HCT116 (cell line): ENCODE results near the gene PFDN5. TPM values are rescaled to one million over a fixed set of nuclear protein-coding genes. Genes with fewer than 3 reads are reported as not detected.

Source experiments
- ATAC-seq: fragments of 200-7000 bp; cut with Tn5 transposase; 2 replicates; pipeline ENCODE4 v1.9.1; 2020; ENCODE audit warnings: mild to moderate bottlenecking, moderate library complexity
- BruUV-seq: library from RNA; stranded (reverse); fragments of 400-500 nt; replicated peaks from 2 replicates; lab custom pipeline; 2021; lab: Mats Ljungman, UMichigan
- CTCF ChIA-PET: fragments of 300-600 bp; sonication (Branson Sonifier 250); formaldehyde crosslinking; loops from one replicate; lab custom pipeline; 2021; ENCODE audit warnings: antibody characterized with exemption; lab: Charles Lee
- POLR2A ChIA-PET: fragments of 300-600, 350-600 bp; sonication (Branson Sonifier 250); formaldehyde crosslinking; loops from one replicate; lab custom pipeline; 2021; ENCODE audit warnings: antibody characterized with exemption; lab: Charles Lee
- RAD21 ChIA-PET, 2 experiments: fragments of 300-600 bp; sonication (Branson Sonifier 250); formaldehyde crosslinking; loops; one replicate each; lab custom pipeline; 2023; ENCODE audit warnings: low total read pairs in 2 of 2; ENCODE audit not compliant: uncharacterized antibody in 2 of 2, unreplicated experiment in 2 of 2, low non-redundant PET in 1 of 2; lab: Charles Lee
- DNase-seq: peaks from one replicate; pipeline ENCODE4 v3.0.0-alpha.2; 2010; ENCODE audit warnings: low read depth, low spot score
- H2AFZ ChIP-seq: fragments of 200-600 bp; shearing (Covaris generic), sonication (generic); 2 replicates; pipeline ENCODE4 v1.6.1; 2017; ENCODE audit warnings: low read depth, mixed run types, mixed read lengths, antibody characterized with exemption, low read length; ENCODE audit not compliant: poor library complexity, severe bottlenecking
- H3K27ac ChIP-seq: 2 replicates; pipeline ENCODE4 v1.5.1; 2012; ENCODE audit warnings: low read depth, low read length
- H3K27me3 ChIP-seq: fragments of 200-600 bp; sonication (generic); 2 replicates; pipeline ENCODE4 v1.6.1; 2016; ENCODE audit warnings: mixed run types, low read length, mixed read lengths; ENCODE audit not compliant: insufficient read depth
- H3K36me3 ChIP-seq, 2 experiments: fragments of 200-500 bp in 1 of 2; fragments of 200-600 bp in 1 of 2; sonication (Bioruptor generic) in 1 of 2; sonication (generic) in 1 of 2; 2 replicates each; pipeline versions ENCODE4 v1.5.1 to v1.6.1; 2014 to 2016; ENCODE audit warnings: low read length in 2 of 2, inconsistent platforms in 1 of 2, mixed read lengths in 1 of 2, mixed run types in 1 of 2; ENCODE audit not compliant: insufficient read depth in 2 of 2, control insufficient read depth in 1 of 2
- H3K4me1 ChIP-seq, 2 experiments: fragments of 200-600 bp in 1 of 2; sonication (generic) in 1 of 2; 2 replicates each; pipeline versions ENCODE4 v1.5.1 to v1.6.1; 2012 to 2017; ENCODE audit warnings: low read length in 2 of 2, inconsistent platforms in 1 of 2, mild to moderate bottlenecking in 1 of 2, mixed read lengths in 1 of 2, mixed run types in 1 of 2, moderate library complexity in 1 of 2; ENCODE audit not compliant: insufficient read depth in 2 of 2, control insufficient read depth in 1 of 2
- H3K4me2 ChIP-seq: fragments of 200-600 bp; sonication (generic); 2 replicates; pipeline ENCODE4 v1.6.1; 2017; ENCODE audit warnings: mixed run types, low read length, mixed read lengths
- H3K4me3 ChIP-seq, 2 experiments: fragments of 200-600 bp in 1 of 2; sonication (generic) in 1 of 2; replicated peaks in 1 of 2; 2 replicates each; pipeline ENCODE4 v1.5.1; 2011 to 2016; ENCODE audit warnings: low read length in 2 of 2, control low read depth in 1 of 2, low read depth in 1 of 2, mild to moderate bottlenecking in 1 of 2, mixed read lengths in 1 of 2, mixed run types in 1 of 2
- H3K79me2 ChIP-seq: fragments of 200-600 bp; sonication (generic); 2 replicates; pipeline ENCODE4 v1.6.1; 2017; ENCODE audit warnings: mild to moderate bottlenecking, mixed run types, low read length, moderate library complexity, mixed read lengths; ENCODE audit not compliant: insufficient read depth
- H3K9ac ChIP-seq: fragments of 200-600 bp; sonication (generic); 2 replicates; pipeline ENCODE4 v1.6.1; 2016; ENCODE audit warnings: low read length, mixed read lengths
- H3K9me2 ChIP-seq: fragments of 200-600 bp; sonication (generic), shearing (Covaris generic); 2 replicates; pipeline ENCODE4 v1.6.1; 2017; ENCODE audit warnings: mixed run types, mild to moderate bottlenecking, moderate library complexity; ENCODE audit not compliant: insufficient read depth
- H3K9me3 ChIP-seq, 2 experiments: fragments of 200-500 bp in 1 of 2; fragments of 200-600 bp in 1 of 2; sonication (Bioruptor generic) in 1 of 2; sonication (generic) in 1 of 2; 2 replicates each; pipeline ENCODE4 v1.6.1; 2014 to 2017; ENCODE audit warnings: low read length in 2 of 2, mixed read lengths in 2 of 2, inconsistent platforms in 1 of 2, low read depth in 1 of 2, mild to moderate bottlenecking in 1 of 2, mixed run types in 1 of 2, moderate library complexity in 1 of 2; ENCODE audit not compliant: control insufficient read depth in 1 of 2, insufficient read depth in 1 of 2
- H4K20me1 ChIP-seq: fragments of 200-600 bp; sonication (generic), shearing (Covaris generic); 2 replicates; pipeline ENCODE4 v1.6.1; 2017; ENCODE audit warnings: mixed run types, mild to moderate bottlenecking, moderate library complexity; ENCODE audit not compliant: insufficient read depth
- CEBPB ChIP-seq: IDR thresholded peaks from 2 replicates; pipeline ENCODE4 v1.6.1; 2012; ENCODE audit warnings: low read depth
- EZH2phosphoT487 ChIP-seq: fragments of 200-600 bp; IDR thresholded peaks from 2 replicates; pipeline ENCODE4 v1.6.1; 2018; ENCODE audit warnings: antibody characterized with exemption, borderline replicate concordance
- JUND ChIP-seq: IDR thresholded peaks from 2 replicates; pipeline ENCODE4 v1.6.1; 2012
- REST ChIP-seq: IDR thresholded peaks from 2 replicates; pipeline ENCODE4 v1.6.1; 2012; ENCODE audit warnings: low read depth
- SIN3A ChIP-seq: IDR thresholded peaks from 2 replicates; pipeline ENCODE4 v1.6.1; 2012; ENCODE audit warnings: low read depth
- intact Hi-C: fragments of 100-400 bp; cut with micrococcal nuclease; formaldehyde crosslinking; loops from 2 replicates; pipeline ENCODE4 v1.10.0; 2022
- total RNA-seq: library from RNA; stranded (reverse); gene quantifications from one replicate; pipeline ENCODE4 v1.2.1, GENCODE V29; 2021; ENCODE audit not compliant: unreplicated experiment
- TF ChIP-seq, protein P1 (sequence below), 3 experiments: fragments of 200-600 bp in 1 of 3; sonication (generic) in 1 of 3; IDR thresholded peaks in 2 of 3; conservative IDR thresholded peaks in 1 of 3; 2 replicates each; pipeline ENCODE4 v1.5.1; 2012 to 2017; ENCODE audit warnings: low read depth in 2 of 3, low read length in 2 of 3, antibody characterized with exemption in 1 of 3, borderline replicate concordance in 1 of 3, control low read depth in 1 of 3, mild to moderate bottlenecking in 1 of 3, mixed read lengths in 1 of 3, mixed run types in 1 of 3, moderate library complexity in 1 of 3; ENCODE audit not compliant: insufficient read depth in 1 of 3

Gene PFDN5
- total RNA-seq, 1 experiment from 2014 or later, result 318 TPM

DNA sequence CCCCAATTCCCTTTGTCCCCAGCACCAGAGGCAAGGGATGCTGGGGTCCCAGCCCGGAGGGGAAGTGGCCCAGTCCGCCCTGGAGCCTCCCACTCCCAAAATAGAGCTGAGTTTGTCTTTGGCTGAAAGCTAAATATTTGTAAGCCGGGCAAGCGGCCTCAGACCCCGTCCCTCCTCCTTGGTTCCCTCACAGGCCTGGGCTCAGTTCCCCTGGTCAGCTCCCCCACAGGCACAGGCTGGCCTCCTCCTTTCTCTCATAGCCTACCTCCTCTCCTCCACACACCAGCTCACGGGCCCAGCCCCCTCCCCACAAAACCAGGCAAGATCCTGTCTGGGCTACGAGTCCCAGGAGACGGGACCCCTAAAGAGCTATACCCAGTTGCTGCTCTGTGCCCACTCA lies 39.5 kb downstream of the PFDN5 start:
- ATAC-seq, result no peak
- POLR2A ChIA-PET, result interaction anchor here (0.9 to 1.2 kb wide), 2 partner anchors 13 to 141 kb away, joined by 3 read pairs; partner anchors contain the start of gene AAAS
- H3K9me3 ChIP-seq, result no peaks in the 10 kb centered on the region
- no peaks in the 10 kb centered on the region for H3K9me2 ChIP-seq
- no peak overlapping the region for H3K9ac ChIP-seq
- RAD21 ChIA-PET, result no interaction called here
- H3K36me3 ChIP-seq, result no peaks in the 10 kb centered on the region
- H2AFZ ChIP-seq, result no peak overlapping the region
- H4K20me1 ChIP-seq, result no peaks in the 10 kb centered on the region
- TF ChIP-seq JUND (no peak), SIN3A (no peak), CEBPB (no peak)
- TF ChIP-seq, protein P1, sequence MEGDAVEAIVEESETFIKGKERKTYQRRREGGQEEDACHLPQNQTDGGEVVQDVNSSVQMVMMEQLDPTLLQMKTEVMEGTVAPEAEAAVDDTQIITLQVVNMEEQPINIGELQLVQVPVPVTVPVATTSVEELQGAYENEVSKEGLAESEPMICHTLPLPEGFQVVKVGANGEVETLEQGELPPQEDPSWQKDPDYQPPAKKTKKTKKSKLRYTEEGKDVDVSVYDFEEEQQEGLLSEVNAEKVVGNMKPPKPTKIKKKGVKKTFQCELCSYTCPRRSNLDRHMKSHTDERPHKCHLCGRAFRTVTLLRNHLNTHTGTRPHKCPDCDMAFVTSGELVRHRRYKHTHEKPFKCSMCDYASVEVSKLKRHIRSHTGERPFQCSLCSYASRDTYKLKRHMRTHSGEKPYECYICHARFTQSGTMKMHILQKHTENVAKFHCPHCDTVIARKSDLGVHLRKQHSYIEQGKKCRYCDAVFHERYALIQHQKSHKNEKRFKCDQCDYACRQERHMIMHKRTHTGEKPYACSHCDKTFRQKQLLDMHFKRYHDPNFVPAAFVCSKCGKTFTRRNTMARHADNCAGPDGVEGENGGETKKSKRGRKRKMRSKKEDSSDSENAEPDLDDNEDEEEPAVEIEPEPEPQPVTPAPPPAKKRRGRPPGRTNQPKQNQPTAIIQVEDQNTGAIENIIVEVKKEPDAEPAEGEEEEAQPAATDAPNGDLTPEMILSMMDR (IDR thresholded peaks at IDR 0.05 in 2 of 3, conservative IDR thresholded peaks at IDR 0.05 in 1 of 3; ENCODE audit: borderline replicate concordance in 1 of 3, insufficient read depth in 1 of 3, low read depth in 2 of 3, low read length in 2 of 3), result no peak
- TF ChIP-seq, all 23 proteins: peak for 0
- Histone ChIP-seq H3K4me3 (no peak overlapping the region), H3K27ac (no peak overlapping the region), H3K4me1 (0 out of 4 replicates have a peak, but pooled peaks cover 0 to 2% of the 10 kb centered on the region in 2 experiments), H3K79me2 (no peaks in the 10 kb centered on the region), H3K27me3 (0 out of 2 replicates have a peak, but pooled peaks cover 3% of the 10 kb centered on the region), H3K4me2 (no peak overlapping the region)
- intact Hi-C loops, result no loop called here
- no peak for DNase-seq
- CTCF ChIA-PET, result interaction anchor here (0.5 to 1.6 kb wide), 3 partner anchors 10 to 278 kb away, joined by 3 to 7 read pairs (median 4); no protein-coding TSS in a partner anchor
- BruUV-seq, result no TSS peak

DNA sequence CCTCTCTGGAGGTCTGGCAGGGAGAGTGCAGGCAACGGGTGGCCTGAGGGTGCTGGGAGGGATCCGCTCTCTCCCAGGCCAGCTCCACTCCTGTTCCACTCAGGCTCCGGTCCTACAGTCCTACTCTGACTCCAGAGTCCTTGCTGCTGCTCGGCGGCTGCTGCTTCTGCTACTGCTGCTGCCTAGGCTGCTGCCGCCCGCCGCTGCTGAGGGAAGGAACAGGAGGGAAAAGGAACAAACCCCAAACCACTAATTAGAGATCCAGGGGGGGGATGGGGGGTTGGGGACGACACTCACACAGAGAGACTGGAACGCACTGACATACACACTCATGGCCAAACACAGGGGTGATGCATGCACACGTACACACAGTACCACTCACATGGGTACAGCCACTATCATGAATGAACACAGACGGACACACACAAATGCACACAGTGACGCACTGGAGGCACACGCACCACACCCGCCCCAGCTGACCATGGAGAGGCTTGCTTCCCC lies 40.9 kb downstream of the PFDN5 start, which contains the start of gene SP7:
Gene SP7, minus strand, starts transcription at position 174 of the 501 bp plus-strand sequence. CDS start 708 bp downstream, outside the sequence.
- no peak for DNase-seq
- Histone ChIP-seq H3K9ac (no peak within 1 kb of the TSS), H3K9me3 (no peaks in the 10 kb centered on the region)
- ATAC-seq, result peak; percentile 38; the same call in 1 of the 2 replicates
- POLR2A ChIA-PET, result no interaction called here
- TF ChIP-seq, protein P1 (IDR thresholded peaks at IDR 0.05 in 2 of 3, conservative IDR thresholded peaks at IDR 0.05 in 1 of 3; ENCODE audit: borderline replicate concordance in 1 of 3, insufficient read depth in 1 of 3, low read depth in 2 of 3, low read length in 2 of 3), result no peak
- no peak for TF ChIP-seq EZH2phosphoT487
- no peak for TF ChIP-seq REST
- TF ChIP-seq JUND, result no peak
- TF ChIP-seq, all 23 proteins: peak for 0
- intact Hi-C loops, result no loop called here
- Histone ChIP-seq H3K9me2 (no peaks in the 10 kb centered on the region), H2AFZ (no peak within 1 kb of the TSS), H3K4me3 (no peak within 1 kb of the TSS), H3K27ac (no peak within 1 kb of the TSS), H4K20me1 (no peaks in the 10 kb centered on the region), H3K4me1 (0 out of 4 replicates have a peak, but pooled peaks cover 0 to 2% of the 10 kb centered on the region in 2 experiments), H3K79me2 (no peaks in the 10 kb centered on the region), H3K27me3 (0 out of 2 replicates have a peak, but pooled peaks cover 3% of the 10 kb centered on the region), H3K4me2 (no peak within 1 kb of the TSS), H3K36me3 (no peaks in the 10 kb centered on the region)
- RAD21 ChIA-PET, result no interaction called here
- CTCF ChIA-PET, result no interaction called here
- BruUV-seq, result no TSS peak
